ENCODE measurements around the gene TTC27.

The TTC27 gene

GRCh38 chr2:32668254-32668653 is 40.4 kb downstream of the TTC27 start:
- no peak for DNase-seq (ENCODE audit: low read depth in 2 of 2)

- DNase-seq (ENCODE audit: low read depth in 2 of 2) = no peak
These were observed 44.2 kb downstream of the TTC27 start for GRCh38 chr2:32671885-32672533.

GRCh38 chr2:32678825-32679224 is 51.0 kb downstream of the TTC27 start:
- DNase-seq (ENCODE audit: low read depth in 2 of 2) = no peak

- DNase-seq (ENCODE audit: low read depth in 2 of 2) = no peak
These were observed 53.1 kb downstream of the TTC27 start for GRCh38 chr2:32680942-32681341.

- DNase-seq (ENCODE audit: low read depth in 2 of 2) = no peak
These were observed 55.8 kb downstream of the TTC27 start for GRCh38 chr2:32683520-32684086.

GRCh38 chr2:32688541-32688940 is 60.7 kb downstream of the TTC27 start:
- no peak for DNase-seq (ENCODE audit: low read depth in 2 of 2)

- DNase-seq (ENCODE audit: low read depth in 2 of 2) = no peak
These were observed 63.8 kb downstream of the TTC27 start for GRCh38 chr2:32691678-32692077.

- DNase-seq (ENCODE audit: low read depth in 2 of 2) = no peak
These were observed 68.6 kb downstream of the TTC27 start for GRCh38 chr2:32696439-32696838.

- no peak for DNase-seq (ENCODE audit: low read depth in 2 of 2)
These were observed 69.3 kb downstream of the TTC27 start for GRCh38 chr2:32697156-32697555.

GRCh38 chr2:32699151-32699550 is 71.3 kb downstream of the TTC27 start:
- no peak for DNase-seq (ENCODE audit: low read depth in 2 of 2)

GRCh38 chr2:32701806-32702205 is 74.0 kb downstream of the TTC27 start:
- DNase-seq (ENCODE audit: low read depth in 2 of 2) = no peak

- DNase-seq (ENCODE audit: low read depth in 2 of 2) = no peak
These were observed 74.6 kb downstream of the TTC27 start for GRCh38 chr2:32702303-32703064.

- no peak for DNase-seq (ENCODE audit: low read depth in 2 of 2)
These were observed 79.1 kb downstream of the TTC27 start for GRCh38 chr2:32706815-32707579.

- DNase-seq (ENCODE audit: low read depth in 2 of 2) = no peak
These were observed 83.4 kb downstream of the TTC27 start for GRCh38 chr2:32711219-32711618.

- no peak for DNase-seq (ENCODE audit: low read depth in 2 of 2)
These were observed 84.2 kb downstream of the TTC27 start for GRCh38 chr2:32711908-32712501.

- no peak for DNase-seq (ENCODE audit: low read depth in 2 of 2)
These were observed 85.0 kb downstream of the TTC27 start for GRCh38 chr2:32712870-32713269.

GRCh38 chr2:32714521-32714920 is 86.7 kb downstream of the TTC27 start:
- DNase-seq (ENCODE audit: low read depth in 2 of 2) = no peak

GRCh38 chr2:32715391-32715841 is 87.6 kb downstream of the TTC27 start:
- no peak for DNase-seq (ENCODE audit: low read depth in 2 of 2)

GRCh38 chr2:32715981-32716380 is 88.1 kb downstream of the TTC27 start:
- no peak for DNase-seq (ENCODE audit: low read depth in 2 of 2)

GRCh38 chr2:32716598-32716997 is 88.7 kb downstream of the TTC27 start:
- DNase-seq (ENCODE audit: low read depth in 2 of 2) = no peak

GRCh38 chr2:32718752-32719151 is 90.9 kb downstream of the TTC27 start:
- DNase-seq (ENCODE audit: low read depth in 2 of 2) = no peak

- DNase-seq (ENCODE audit: low read depth in 2 of 2) = no peak
These were observed 91.6 kb downstream of the TTC27 start for GRCh38 chr2:32719430-32719829.
